Small intestine (tissue), 7 donors: ENCODE data around the gene NUAK1. TPM values are rescaled to one million over a fixed set of nuclear protein-coding genes. Genes with fewer than 3 reads are reported as not detected.
"Not testable (repeated sequence)": the region's sequence is repeated elsewhere in the genome, so short reads cannot be mapped to it uniquely, and the experiment has no call there.

Experiments
- DNase-seq, 2 donors: peaks; one replicate each; pipeline versions ENCODE4 v3.0.0 to v3.0.0-alpha.2; 2013
- FAIRE-seq: peaks from 2 replicates; lab custom pipeline; 2012; peaks lifted over from hg19 to GRCh38; lab: Jason Lieb, UNC
- H3K27ac ChIP-seq, 3 donors: one replicate each; pipeline ENCODE4 v1.5.1; 2013; ENCODE audit warnings: low read length in 2 of 3, mild to moderate bottlenecking in 2 of 3, control low read depth in 1 of 3, inconsistent platforms in 1 of 3, low read depth in 1 of 3, moderate library complexity in 1 of 3
- H3K27me3 ChIP-seq, 3 donors: one replicate each; pipeline ENCODE4 v1.6.1; 2013; ENCODE audit warnings: low read length in 3 of 3, inconsistent platforms in 1 of 3; ENCODE audit not compliant: control insufficient read depth in 3 of 3, insufficient read depth in 3 of 3
- H3K36me3 ChIP-seq, 3 donors: one replicate each; pipeline ENCODE4 v1.6.1; 2013; ENCODE audit warnings: low read length in 3 of 3, inconsistent platforms in 1 of 3, low read depth in 1 of 3, mild to moderate bottlenecking in 1 of 3, moderate library complexity in 1 of 3; ENCODE audit not compliant: control insufficient read depth in 3 of 3, insufficient read depth in 2 of 3
- H3K4me1 ChIP-seq, 3 donors: one replicate each; pipeline ENCODE4 v1.6.1; 2013; ENCODE audit warnings: low read length in 2 of 3, inconsistent platforms in 1 of 3, low read depth in 1 of 3, mild to moderate bottlenecking in 1 of 3, moderate library complexity in 1 of 3; ENCODE audit not compliant: control insufficient read depth in 3 of 3, insufficient read depth in 2 of 3
- H3K4me3 ChIP-seq, 3 donors: one replicate each; pipeline ENCODE4 v1.5.1; 2013; ENCODE audit warnings: low read length in 3 of 3, control low read depth in 1 of 3, inconsistent platforms in 1 of 3, low read depth in 1 of 3, mild to moderate bottlenecking in 1 of 3, moderate library complexity in 1 of 3
- H3K9me3 ChIP-seq, 2 donors: one replicate each; pipeline ENCODE4 v1.6.1; 2013; ENCODE audit warnings: low read depth in 1 of 2, low read length in 1 of 2; ENCODE audit not compliant: control insufficient read depth in 2 of 2, insufficient read depth in 1 of 2
- WGBS, 3 donors: extraction: QIAGEN DNeasy Blood & Tissue Kit; methylation state at CpG; one replicate each; pipeline ENCODE4 v1.1.7; 2013; 5-methylcytosine and 5-hydroxymethylcytosine counted together
- polyA plus RNA-seq, 4 donors: library from polyadenylated mRNA; stranded (reverse) in 3 of 4; unstranded in 1 of 4; fragments of 200-250 nt in 3 of 4; fragments of 120-200 nt in 1 of 4; gene quantifications; one replicate each; pipeline versions ENCODE4 v1.2.1 to v1.2.3, GENCODE V29; 2013
- donor health status: healthy with polysubstance abuse.
- donor health status: control.
- donor health status: control.
- donor health status: Bipolar disorder and iron deficiency.
- donor health status: healthy.

The NUAK1 gene
- polyA plus RNA-seq, 4 donors = 0.67 to 4.8 (median 1.5) TPM

- DNase-seq (no peak), FAIRE-seq (no peak)
- 29 to 50% (median 35%) methylated on average over 2 of the region's 2 CpGs for WGBS, 3 donors
- Histone ChIP-seq H3K4me1 (peaks cover 0 to 8% (median 4%) of the 10 kb centered on the region in 3 donors), H3K27me3 (peaks cover 0 to 2% (median 0%) of the 10 kb centered on the region in 3 donors), H3K9me3 (no peaks in the 10 kb centered on the region), H3K36me3 (no peaks in the 10 kb centered on the region), H3K4me3 (no peak overlapping the region), H3K27ac (no peak overlapping the region)
Observed at GRCh38 chr12:106144847-106145246, 6.1 kb upstream of the NUAK1 start.

GRCh38 chr12:106142591-106143261, 4.0 kb upstream of the NUAK1 start:
- Histone ChIP-seq H3K36me3 (no peaks in the 10 kb centered on the region), H3K4me3 (no peak overlapping the region), H3K4me1 (peaks cover 0 to 8% (median 4%) of the 10 kb centered on the region in 3 donors), H3K9me3 (no peaks in the 10 kb centered on the region), H3K27ac (no peak overlapping the region), H3K27me3 (peaks cover 4 to 6% (median 6%) of the 10 kb centered on the region in 3 donors)
- DNase-seq (no peak), FAIRE-seq (no peak)
- WGBS, 3 donors = 88 to 90% (median 90%) methylated on average over 7 of the region's 7 CpGs

- H3K9me3 ChIP-seq, H3K36me3 ChIP-seq, H3K4me3 ChIP-seq, H3K27ac ChIP-seq, FAIRE-seq, DNase-seq, H3K4me1 ChIP-seq: not testable (repeated sequence)
- WGBS, 3 donors = 82 to 91% (median 84%) methylated on average over 8 of the region's 8 CpGs
- peaks cover 5 to 14% (median 9%) of the 10 kb centered on the region in 3 donors for H3K27me3 ChIP-seq
Observed at GRCh38 chr12:106141920-106142319, 3.2 kb upstream of the NUAK1 start.

- no peak overlapping the region for H3K4me3 ChIP-seq
- H3K27me3 ChIP-seq = peaks cover 5 to 17% (median 9%) of the 10 kb centered on the region in 3 donors
- no peaks in the 10 kb centered on the region for H3K36me3 ChIP-seq
- FAIRE-seq (no peak), DNase-seq (no peak)
- H3K4me1 ChIP-seq = peaks cover 0 to 6% (median 4%) of the 10 kb centered on the region in 3 donors
- H3K9me3 ChIP-seq = no peaks in the 10 kb centered on the region
- H3K27ac ChIP-seq = no peak overlapping the region
- WGBS, 3 donors = 73 to 77% (median 75%) methylated on average over 3 of the region's 3 CpGs
Observed at GRCh38 chr12:106141452-106141851, 2.7 kb upstream of the NUAK1 start.

- Histone ChIP-seq H3K4me1 (peaks cover 0 to 6% (median 4%) of the 10 kb centered on the region in 3 donors), H3K36me3 (no peaks in the 10 kb centered on the region), H3K9me3 (no peaks in the 10 kb centered on the region), H3K27ac (no peak overlapping the region), H3K4me3 (no peak overlapping the region), H3K27me3 (peaks cover 5 to 19% (median 9%) of the 10 kb centered on the region in 3 donors)
- FAIRE-seq = no peak
- no peak for DNase-seq
Observed at GRCh38 chr12:106141003-106141402, 2.2 kb upstream of the NUAK1 start.

GRCh38 chr12:106140223-106140986, 1.7 kb upstream of the NUAK1 start:
- DNase-seq (no peak), FAIRE-seq (no peak)
- Histone ChIP-seq H3K4me1 (peaks cover 0 to 4% (median 2%) of the 10 kb centered on the region in 3 donors), H3K27me3 (peaks cover 5 to 19% (median 9%) of the 10 kb centered on the region in 3 donors), H3K9me3 (no peaks in the 10 kb centered on the region), H3K27ac (peak overlapping the region in 2 of 3 donors; percentile 75 to 80), H3K4me3 (peak overlapping the region in 1 of 3 donors; percentile 78), H3K36me3 (no peaks in the 10 kb centered on the region)
- WGBS, 3 donors = 66 to 84% (median 81%) methylated on average over 14 to 15 of the region's 15 CpGs

- no peaks in the 10 kb centered on the region for H3K36me3 ChIP-seq
- WGBS, 3 donors = 2 to 13% (median 9%) methylated on average over 58 to 66 of the region's 66 CpGs
- H3K9me3 ChIP-seq = no peaks in the 10 kb centered on the region
- H3K4me1 ChIP-seq = no peaks in the 10 kb centered on the region
- peak overlapping the region; percentile 48 to 78 (median 76) for H3K4me3 ChIP-seq
- H3K27ac ChIP-seq = peak overlapping the region in 2 of 3 donors; percentile 75 to 80
- no peak for FAIRE-seq
- peak; percentile 76 to 91 for DNase-seq
- peaks cover 5 to 19% (median 9%) of the 10 kb centered on the region in 3 donors for H3K27me3 ChIP-seq
Observed at GRCh38 chr12:106139422-106140171, 843 bp upstream of the NUAK1 start.

- Histone ChIP-seq H3K9me3 (no peaks in the 10 kb centered on the region), H3K4me3 (peak overlapping the region; percentile 48 to 78 (median 76)), H3K27me3 (peaks cover 5 to 19% (median 9%) of the 10 kb centered on the region in 3 donors), H3K27ac (peak overlapping the region in 1 of 3 donors; percentile 80), H3K36me3 (no peaks in the 10 kb centered on the region), H3K4me1 (peaks cover 0 to 3% (median 0%) of the 10 kb centered on the region in 3 donors)
- 1 to 5% (median 3%) methylated on average over 19 to 23 of the region's 23 CpGs for WGBS, 3 donors
- FAIRE-seq = no peak
- no peak for DNase-seq
Observed at GRCh38 chr12:106138357-106138632, 459 bp downstream of the NUAK1 start.
